HEK293T (cell line): ENCODE results near the gene ZNF672.
"Not testable (repeated sequence)": the region's sequence is repeated elsewhere in the genome, so short reads cannot be mapped to it uniquely, and the experiment has no call there.

ENCODE experiments used
- BHLHE40 ChIP-seq: fragments of 450-650 bp; IDR thresholded peaks from 2 replicates; pipeline ENCODE4 v1.6.1; 2016; ENCODE audit warnings: mild to moderate bottlenecking, moderate library complexity, borderline replicate concordance
- CTBP1 ChIP-seq: fragments of 450-650 bp; IDR thresholded peaks from 2 replicates; pipeline ENCODE4 v1.6.1; 2016; ENCODE audit warnings: borderline replicate concordance
- ELF4 ChIP-seq: fragments of 450-650 bp; IDR thresholded peaks from 2 replicates; pipeline ENCODE4 v1.6.1; 2017; ENCODE audit warnings: antibody characterized with exemption
- FOXA1 ChIP-seq: fragments of 450-650 bp; IDR thresholded peaks from 2 replicates; pipeline ENCODE4 v1.6.1; 2016; ENCODE audit warnings: mild to moderate bottlenecking
- FOXK2 ChIP-seq: fragments of 450-650 bp; IDR thresholded peaks from 2 replicates; pipeline ENCODE4 v1.6.1; 2016; ENCODE audit warnings: mild to moderate bottlenecking
- NFRKB ChIP-seq: fragments of 450-650 bp; IDR thresholded peaks from 2 replicates; pipeline ENCODE4 v1.6.1; 2016; ENCODE audit warnings: mild to moderate bottlenecking, moderate library complexity
- SP1 ChIP-seq: fragments of 450-650 bp; IDR thresholded peaks from 2 replicates; pipeline ENCODE4 v1.6.1; 2017
- SUZ12 ChIP-seq: fragments of 450-650 bp; IDR thresholded peaks from 2 replicates; pipeline ENCODE4 v1.6.1; 2016; ENCODE audit warnings: mild to moderate bottlenecking
- TARDBP ChIP-seq: fragments of 450-650 bp; IDR thresholded peaks from 2 replicates; pipeline ENCODE4 v1.6.1; 2016
- ZNF384 ChIP-seq: fragments of 450-650 bp; IDR thresholded peaks from 2 replicates; pipeline ENCODE4 v1.6.1; 2016

DNA sequence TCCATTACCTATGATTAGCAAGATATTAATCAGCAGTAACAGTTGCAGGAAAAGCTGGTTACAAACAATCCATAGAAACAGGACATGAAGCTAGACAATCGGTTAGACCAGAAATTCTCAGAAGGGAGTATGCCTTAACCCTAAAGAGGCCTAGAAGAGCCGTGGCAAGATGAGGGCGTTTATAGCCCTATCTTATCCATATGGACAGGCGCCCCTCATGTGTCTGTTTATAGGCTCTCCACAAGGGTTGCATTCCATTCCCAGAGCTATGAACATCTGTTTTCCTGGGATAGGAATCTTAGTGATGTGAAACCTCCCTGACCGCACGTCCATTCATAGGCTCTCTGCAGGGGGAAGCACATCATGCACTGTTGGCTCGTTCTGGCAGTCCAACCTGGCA is 44.4 kb downstream of the ZNF672 start:
- not testable (repeated sequence) for TF ChIP-seq CTBP1, BHLHE40, FOXA1, ZNF384, TARDBP, SP1, FOXK2, NFRKB, ELF4, SUZ12
